HL-60 (cell line): ENCODE data around the gene PMIS2.

Experiments
- CTCF ChIP-seq: IDR thresholded peaks from one replicate; pipeline ENCODE4 v1.5.1; 2011; ENCODE audit warnings: low read length, control low read depth, inconsistent platforms; ENCODE audit not compliant: insufficient read depth
- SPI1 ChIP-seq: IDR thresholded peaks from 2 replicates; pipeline ENCODE4 v1.6.1; 2012; ENCODE audit warnings: low read depth, mild to moderate bottlenecking, borderline replicate concordance

GRCh38 chr19:35558400-35559280, 27.3 kb upstream of the PMIS2 start:
- TF ChIP-seq CTCF (no peak), SPI1 (no peak)
